Measurements from ENCODE around the gene ACTL10.
"Not testable (repeated sequence)": the region's sequence is repeated elsewhere in the genome, so short reads cannot be mapped to it uniquely, and the experiment has no call there.

Gene ACTL10

GRCh38 chr20:33666293-33667244 lies at the start of gene ACTL10:
Gene ACTL10, plus strand, starts transcription at chr20:33666943. Its CDS starts 555 bp downstream, at chr20:33667498.
- Histone ChIP-seq H3K27ac (ENCODE audit: low read length) (no peak within 1 kb of the TSS), H3K4me1 (ENCODE audit: insufficient read depth, low read length) (peaks cover 11% of the 10 kb centered on the region; the same call in 1 of the 2 replicates), H3K9me3 (ENCODE audit: insufficient read depth, low read depth, low read length) (no peaks in the 10 kb centered on the region), H3K4me3 (ENCODE audit: low read length) (peak within 1 kb of the TSS; percentile 69), H3K27me3 (ENCODE audit: insufficient read depth, low read length) (peaks cover 19% of the 10 kb centered on the region), H3K36me3 (ENCODE audit: insufficient read depth, low read depth, low read length) (peaks cover 16% of the 10 kb centered on the region), H3K9ac (ENCODE audit: low read depth, low read length) (peak within 1 kb of the TSS; percentile 72; the same call in 1 of the 2 replicates)

DNA sequence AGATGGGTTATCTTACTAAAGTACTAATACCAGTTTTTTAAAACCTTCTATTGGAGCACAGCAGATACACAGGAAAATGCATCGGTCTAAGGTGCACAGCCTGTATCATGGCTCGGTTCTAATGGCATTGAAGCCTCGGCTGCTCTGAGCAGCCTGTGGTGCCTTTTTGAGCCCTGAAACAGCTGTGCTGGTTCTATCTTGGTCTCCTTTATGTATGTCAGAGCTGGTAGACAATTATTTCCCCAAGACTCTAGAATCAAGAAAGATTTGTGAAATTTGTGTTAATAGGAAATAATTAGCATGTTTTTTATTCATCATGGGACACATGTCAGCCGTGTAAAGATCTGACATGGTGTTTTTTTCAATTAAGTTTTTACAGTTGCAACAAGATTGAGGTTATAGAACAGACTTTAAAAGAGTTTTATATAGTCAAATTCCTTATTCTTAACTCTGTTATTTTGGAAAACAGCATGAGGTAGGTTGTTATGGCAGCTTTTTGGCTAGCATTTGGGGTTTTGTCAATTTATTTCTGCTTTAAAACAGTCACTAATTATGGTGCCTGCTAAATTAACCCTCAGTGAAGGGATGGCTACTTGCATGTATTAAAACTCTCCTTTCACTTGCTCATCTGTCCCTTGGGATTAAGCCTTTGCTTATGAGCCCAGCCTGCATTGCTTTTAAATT lies 44.9 kb upstream of the ACTL10 start:
- H3K4me1 ChIP-seq (ENCODE audit: insufficient read depth, low read length), result no peaks in the 10 kb centered on the region
- no peaks in the 10 kb centered on the region for H3K27me3 ChIP-seq (ENCODE audit: insufficient read depth, low read length)
- H3K36me3 ChIP-seq (ENCODE audit: insufficient read depth, low read depth, low read length), result peaks cover 9% of the 10 kb centered on the region
- H3K27ac ChIP-seq (ENCODE audit: low read length), result no peak overlapping the region
- no peak overlapping the region for H3K4me3 ChIP-seq (ENCODE audit: low read length)
- H3K9me3 ChIP-seq (ENCODE audit: insufficient read depth, low read depth, low read length), result no peaks in the 10 kb centered on the region
- no peak overlapping the region for H3K9ac ChIP-seq (ENCODE audit: low read depth, low read length)

- Histone ChIP-seq H3K27ac (ENCODE audit: low read length) (no peak overlapping the region), H3K36me3 (ENCODE audit: insufficient read depth, low read depth, low read length) (peaks cover 10% of the 10 kb centered on the region), H3K4me3 (ENCODE audit: low read length) (no peak overlapping the region), H3K4me1 (ENCODE audit: insufficient read depth, low read length) (no peaks in the 10 kb centered on the region), H3K9me3 (ENCODE audit: insufficient read depth, low read depth, low read length) (no peaks in the 10 kb centered on the region), H3K9ac (ENCODE audit: low read depth, low read length) (no peak overlapping the region), H3K27me3 (ENCODE audit: insufficient read depth, low read length) (no peaks in the 10 kb centered on the region)
Measured at GRCh38 chr20:33622705-33623365, 43.9 kb upstream of the ACTL10 start.

- H3K27ac ChIP-seq (ENCODE audit: low read length), result no peak overlapping the region
- peaks cover 25% of the 10 kb centered on the region for H3K36me3 ChIP-seq (ENCODE audit: insufficient read depth, low read depth, low read length)
- H3K9ac ChIP-seq (ENCODE audit: low read depth, low read length), result no peak overlapping the region
- H3K4me3 ChIP-seq (ENCODE audit: low read length), result no peak overlapping the region
- no peaks in the 10 kb centered on the region for H3K27me3 ChIP-seq (ENCODE audit: insufficient read depth, low read length)
- H3K9me3 ChIP-seq (ENCODE audit: insufficient read depth, low read depth, low read length), result no peaks in the 10 kb centered on the region
- no peaks in the 10 kb centered on the region for H3K4me1 ChIP-seq (ENCODE audit: insufficient read depth, low read length)
Measured at GRCh38 chr20:33624399-33624798, 42.3 kb upstream of the ACTL10 start.

DNA sequence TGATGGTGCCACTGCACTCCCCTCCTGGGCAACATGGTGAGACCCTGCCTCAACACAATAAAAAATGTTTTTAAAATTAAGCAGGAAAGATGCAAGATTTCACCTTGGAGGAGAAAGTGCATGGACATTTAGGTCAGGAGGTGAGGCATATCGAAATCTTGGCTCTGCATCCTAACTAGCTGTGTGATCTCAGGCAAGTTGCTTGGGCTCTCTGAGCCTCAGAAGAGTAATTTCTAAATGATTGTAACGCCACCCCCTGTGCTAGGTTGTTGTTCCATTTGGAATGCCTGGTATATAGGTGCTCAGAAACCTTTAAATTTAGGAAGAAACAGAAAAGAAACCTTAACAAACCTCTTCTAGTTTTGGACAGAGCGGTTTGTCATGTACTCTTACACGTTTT lies 40.6 kb upstream of the ACTL10 start:
- H3K27ac ChIP-seq (ENCODE audit: low read length), result no peak overlapping the region
- no peaks in the 10 kb centered on the region for H3K9me3 ChIP-seq (ENCODE audit: insufficient read depth, low read depth, low read length)
- no peak overlapping the region for H3K4me3 ChIP-seq (ENCODE audit: low read length)
- H3K4me1 ChIP-seq (ENCODE audit: insufficient read depth, low read length), result no peaks in the 10 kb centered on the region
- H3K36me3 ChIP-seq (ENCODE audit: insufficient read depth, low read depth, low read length), result peaks cover 40% of the 10 kb centered on the region
- no peak overlapping the region for H3K9ac ChIP-seq (ENCODE audit: low read depth, low read length)
- H3K27me3 ChIP-seq (ENCODE audit: insufficient read depth, low read length), result no peaks in the 10 kb centered on the region

GRCh38 chr20:33627577-33628216 lies 39.0 kb upstream of the ACTL10 start:
- H3K27me3 ChIP-seq (ENCODE audit: insufficient read depth, low read length), result no peaks in the 10 kb centered on the region
- H3K9ac ChIP-seq (ENCODE audit: low read depth, low read length), result no peak overlapping the region
- H3K36me3 ChIP-seq (ENCODE audit: insufficient read depth, low read depth, low read length), result peaks cover 40% of the 10 kb centered on the region
- H3K27ac ChIP-seq (ENCODE audit: low read length), result no peak overlapping the region
- H3K9me3 ChIP-seq (ENCODE audit: insufficient read depth, low read depth, low read length), result no peaks in the 10 kb centered on the region
- no peak overlapping the region for H3K4me3 ChIP-seq (ENCODE audit: low read length)
- H3K4me1 ChIP-seq (ENCODE audit: insufficient read depth, low read length), result no peaks in the 10 kb centered on the region

DNA sequence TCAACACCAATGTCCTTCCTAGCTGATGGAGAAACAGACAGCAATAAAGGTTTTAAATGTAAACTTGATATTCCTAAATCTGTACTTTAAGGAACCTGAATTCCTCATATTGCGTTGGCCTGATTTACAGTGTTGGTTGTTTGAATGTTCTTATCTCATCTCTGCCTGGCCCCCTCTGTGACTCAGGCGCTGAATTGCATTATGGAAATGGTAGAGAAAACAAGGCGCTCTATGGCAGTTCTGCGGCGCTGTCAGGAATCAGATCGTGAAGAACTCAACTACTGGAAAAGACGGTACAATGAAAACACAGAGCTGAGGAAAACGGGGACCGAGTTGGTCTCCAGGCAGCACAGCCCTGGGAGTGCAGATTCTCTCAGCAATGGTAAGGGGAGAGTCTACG lies 37.2 kb upstream of the ACTL10 start:
- Histone ChIP-seq H3K27me3 (ENCODE audit: insufficient read depth, low read length) (no peaks in the 10 kb centered on the region), H3K27ac (ENCODE audit: low read length) (no peak overlapping the region), H3K9ac (ENCODE audit: low read depth, low read length) (no peak overlapping the region), H3K4me3 (ENCODE audit: low read length) (no peak overlapping the region), H3K36me3 (ENCODE audit: insufficient read depth, low read depth, low read length) (peaks cover 31% of the 10 kb centered on the region), H3K9me3 (ENCODE audit: insufficient read depth, low read depth, low read length) (no peaks in the 10 kb centered on the region), H3K4me1 (ENCODE audit: insufficient read depth, low read length) (no peaks in the 10 kb centered on the region)

DNA sequence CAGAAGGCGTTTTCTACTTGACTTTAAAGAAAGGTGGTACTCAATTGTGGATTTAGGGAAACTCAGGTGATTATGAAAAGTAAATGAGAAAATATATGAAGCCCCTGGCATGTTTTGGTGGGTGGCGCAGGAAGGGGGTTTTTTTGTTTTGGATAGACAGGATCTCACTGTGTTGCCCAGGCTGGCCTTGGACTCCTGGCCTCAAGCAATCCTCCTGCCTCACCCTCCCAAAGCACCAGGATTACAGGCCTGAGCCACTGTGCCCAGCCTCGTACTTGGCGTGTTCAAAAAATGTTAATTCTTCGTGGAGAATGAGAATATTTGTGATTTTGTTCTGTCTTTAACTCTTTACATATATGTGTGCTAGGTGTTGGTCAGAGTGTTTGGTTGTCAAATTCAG lies 36.8 kb upstream of the ACTL10 start:
- Histone ChIP-seq H3K36me3 (ENCODE audit: insufficient read depth, low read depth, low read length) (peaks cover 31% of the 10 kb centered on the region), H3K4me1 (ENCODE audit: insufficient read depth, low read length) (no peaks in the 10 kb centered on the region), H3K27me3 (ENCODE audit: insufficient read depth, low read length) (no peaks in the 10 kb centered on the region), H3K27ac (ENCODE audit: low read length) (no peak overlapping the region), H3K9me3 (ENCODE audit: insufficient read depth, low read depth, low read length) (no peaks in the 10 kb centered on the region), H3K9ac (ENCODE audit: low read depth, low read length) (no peak overlapping the region), H3K4me3 (ENCODE audit: low read length) (no peak overlapping the region)

- H3K4me1 ChIP-seq (ENCODE audit: insufficient read depth, low read length), result no peaks in the 10 kb centered on the region
- H3K9ac ChIP-seq (ENCODE audit: low read depth, low read length), result no peak overlapping the region
- H3K9me3 ChIP-seq (ENCODE audit: insufficient read depth, low read depth, low read length), result no peaks in the 10 kb centered on the region
- no peaks in the 10 kb centered on the region for H3K27me3 ChIP-seq (ENCODE audit: insufficient read depth, low read length)
- no peak overlapping the region for H3K27ac ChIP-seq (ENCODE audit: low read length)
- no peak overlapping the region for H3K4me3 ChIP-seq (ENCODE audit: low read length)
- H3K36me3 ChIP-seq (ENCODE audit: insufficient read depth, low read depth, low read length), result peaks cover 31% of the 10 kb centered on the region
Measured at GRCh38 chr20:33630507-33630906, 36.2 kb upstream of the ACTL10 start.

GRCh38 chr20:33631910-33632309 lies 34.8 kb upstream of the ACTL10 start:
- not testable (repeated sequence) for H3K9ac ChIP-seq (ENCODE audit: low read depth, low read length); H3K9me3 ChIP-seq (ENCODE audit: insufficient read depth, low read depth, low read length); H3K4me3 ChIP-seq (ENCODE audit: low read length); H3K27ac ChIP-seq (ENCODE audit: low read length); H3K27me3 ChIP-seq (ENCODE audit: insufficient read depth, low read length); H3K4me1 ChIP-seq (ENCODE audit: insufficient read depth, low read length)
- H3K36me3 ChIP-seq (ENCODE audit: insufficient read depth, low read depth, low read length), result peaks cover 36% of the 10 kb centered on the region

DNA sequence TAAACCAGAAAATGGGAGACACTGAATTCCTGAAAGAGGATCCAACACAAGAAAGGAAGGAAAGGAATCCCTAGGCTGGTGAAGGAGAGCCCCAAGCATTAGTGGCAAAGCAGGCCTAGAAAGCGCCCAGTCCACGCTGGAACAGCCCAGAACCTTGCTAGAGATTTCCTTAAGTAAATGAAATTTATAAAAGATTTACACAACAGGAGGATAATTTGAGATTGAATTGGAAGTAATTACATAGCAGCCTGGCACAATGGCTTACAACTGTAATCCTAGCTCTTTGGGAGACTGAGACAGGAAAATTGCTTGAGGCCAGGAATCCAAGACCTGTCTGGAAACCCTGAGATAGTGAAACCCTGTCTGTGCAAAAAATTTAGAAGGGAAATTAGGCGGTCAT lies 31.4 kb upstream of the ACTL10 start:
- no peak overlapping the region for H3K9ac ChIP-seq (ENCODE audit: low read depth, low read length)
- no peaks in the 10 kb centered on the region for H3K9me3 ChIP-seq (ENCODE audit: insufficient read depth, low read depth, low read length)
- H3K4me3 ChIP-seq (ENCODE audit: low read length), result no peak overlapping the region
- no peaks in the 10 kb centered on the region for H3K4me1 ChIP-seq (ENCODE audit: insufficient read depth, low read length)
- no peaks in the 10 kb centered on the region for H3K27me3 ChIP-seq (ENCODE audit: insufficient read depth, low read length)
- peaks cover 26% of the 10 kb centered on the region for H3K36me3 ChIP-seq (ENCODE audit: insufficient read depth, low read depth, low read length)
- no peak overlapping the region for H3K27ac ChIP-seq (ENCODE audit: low read length)

Data from iPS-20b (cell line).